ENCODE data around the gene GPR139.

The GPR139 gene

DNA sequence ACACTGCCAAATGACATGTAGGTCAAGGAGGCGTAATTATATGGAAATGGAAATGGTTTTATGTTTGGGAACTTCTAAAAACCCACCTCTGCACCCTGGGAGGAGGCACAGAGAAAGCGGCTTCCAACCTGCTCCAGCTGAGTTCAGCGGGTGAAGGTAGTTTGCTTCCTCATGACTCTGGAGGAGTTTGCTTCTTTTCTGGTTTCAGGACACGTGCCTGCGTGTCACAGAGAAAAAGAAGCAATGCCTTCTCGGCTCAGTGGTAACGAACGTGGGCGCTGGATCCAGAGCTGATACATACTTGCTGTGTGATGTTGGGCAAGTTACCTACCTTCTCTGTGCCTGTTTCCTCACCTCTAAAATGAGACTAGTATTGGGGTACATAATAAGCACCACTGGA is 22.1 kb downstream of the GPR139 start:
- DNase-seq, result no peak

DNA sequence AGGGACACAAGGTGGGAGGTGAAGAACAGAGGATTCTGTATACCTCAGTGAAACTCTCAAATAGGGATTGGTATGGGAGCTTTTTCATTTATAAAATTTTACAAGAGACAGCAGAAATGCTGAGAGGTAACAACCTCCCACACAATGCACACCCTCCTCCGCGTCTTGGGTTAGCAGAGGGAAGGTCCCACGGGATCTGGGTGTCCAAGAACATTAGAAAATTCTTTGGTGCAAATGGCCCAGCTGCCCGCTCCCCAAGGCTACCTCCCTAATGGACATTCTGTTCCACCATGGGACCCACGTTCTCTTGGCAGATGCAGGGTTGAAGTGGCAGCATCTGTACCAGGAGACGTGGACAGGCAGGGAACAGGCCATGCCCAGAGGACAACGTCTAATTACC is 22.5 kb downstream of the GPR139 start:
- no peak for DNase-seq

- no peak for DNase-seq
Observed at GRCh38 chr16:20049831-20050230, 23.9 kb downstream of the GPR139 start.

DNA sequence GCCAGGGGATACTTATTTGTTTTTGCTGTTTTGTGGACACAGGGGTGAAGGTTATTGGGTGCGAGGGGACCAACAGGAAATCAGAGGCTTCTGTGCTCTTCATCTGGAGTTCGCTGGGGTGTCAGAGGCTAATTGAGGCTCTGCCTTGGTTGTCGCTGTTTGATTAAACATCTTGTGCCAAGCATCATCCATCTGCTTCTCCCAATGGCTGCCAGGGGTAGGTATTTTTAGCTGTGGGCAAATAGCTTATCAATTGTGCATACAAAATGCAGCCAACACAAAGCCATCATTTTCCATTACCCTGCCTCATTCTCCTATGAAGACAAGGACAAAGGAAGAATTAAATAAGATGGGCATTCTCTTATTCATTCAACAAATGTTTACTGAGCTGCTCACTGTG is 27.8 kb downstream of the GPR139 start:
- DNase-seq, result no peak

GRCh38 chr16:20042848-20043247 is 30.8 kb downstream of the GPR139 start:
- no peak for DNase-seq

GRCh38 chr16:20041924-20042596 is 31.6 kb downstream of the GPR139 start:
- DNase-seq, result no peak

- DNase-seq, result no peak
Observed at GRCh38 chr16:20040011-20040410, 33.7 kb downstream of the GPR139 start.

DNA sequence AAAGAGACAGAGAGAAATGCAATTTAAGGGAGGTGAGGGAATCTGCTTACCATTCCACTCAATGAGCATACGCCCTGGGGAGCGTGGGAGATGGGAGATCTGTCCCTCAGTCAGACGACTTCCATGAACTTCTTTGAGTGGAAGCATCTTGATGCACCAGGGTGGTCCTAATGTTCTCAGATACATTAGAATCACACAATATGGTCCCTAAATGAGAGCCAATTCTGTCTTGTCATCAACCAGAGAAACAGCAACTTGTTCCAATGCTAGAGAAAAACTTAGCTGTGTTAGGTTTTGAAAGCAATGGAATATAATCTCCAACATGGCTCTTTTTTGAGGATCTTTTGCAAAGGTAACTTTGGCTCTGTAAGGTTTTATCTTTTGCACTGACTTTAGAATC is 44.1 kb downstream of the GPR139 start:
- DNase-seq, result no peak

GRCh38 chr16:20026361-20027072 is 47.2 kb downstream of the GPR139 start:
- DNase-seq, result no peak

DNA sequence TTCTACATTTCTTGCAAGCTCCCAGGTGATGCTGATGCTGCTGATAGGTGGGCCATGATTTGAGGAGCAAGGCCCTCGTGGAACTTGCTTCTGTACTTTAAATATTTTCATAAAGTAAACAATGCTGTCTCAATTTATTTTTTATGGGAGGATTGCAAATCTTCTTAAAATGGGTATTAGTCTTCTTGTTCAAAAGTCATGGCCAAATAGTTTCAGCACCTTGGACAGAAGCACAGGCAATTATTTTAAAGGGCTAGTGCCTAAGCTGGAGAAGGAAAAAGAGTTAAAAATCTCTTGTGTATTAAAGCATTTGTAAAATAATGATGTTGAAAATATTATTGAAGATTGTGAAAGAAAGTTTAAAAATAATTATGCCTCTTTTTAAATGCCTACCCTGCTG is 50.5 kb downstream of the GPR139 start:
- DNase-seq, result no peak

GRCh38 chr16:20020976-20021375 is 52.7 kb downstream of the GPR139 start:
- DNase-seq, result no peak

DNA sequence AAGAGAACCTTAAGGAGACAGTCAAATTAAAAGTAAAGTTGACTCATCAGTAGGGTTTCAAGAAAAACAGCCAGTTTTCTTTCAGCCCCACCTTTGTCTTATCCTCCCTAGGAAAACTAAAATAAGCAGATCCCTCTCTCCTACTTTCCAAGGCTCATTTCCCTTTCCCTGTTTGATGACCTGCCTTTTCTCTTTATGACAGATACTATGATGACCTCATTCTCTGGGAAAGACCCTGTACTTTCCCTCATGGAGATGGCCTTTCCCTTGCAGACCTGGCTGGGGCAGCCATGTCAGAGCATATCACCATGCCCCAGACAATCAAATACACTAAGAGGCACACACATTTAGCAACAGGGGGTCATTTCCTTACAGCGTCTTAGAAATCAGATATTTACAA is 53.6 kb downstream of the GPR139 start:
- DNase-seq, result no peak

DNA sequence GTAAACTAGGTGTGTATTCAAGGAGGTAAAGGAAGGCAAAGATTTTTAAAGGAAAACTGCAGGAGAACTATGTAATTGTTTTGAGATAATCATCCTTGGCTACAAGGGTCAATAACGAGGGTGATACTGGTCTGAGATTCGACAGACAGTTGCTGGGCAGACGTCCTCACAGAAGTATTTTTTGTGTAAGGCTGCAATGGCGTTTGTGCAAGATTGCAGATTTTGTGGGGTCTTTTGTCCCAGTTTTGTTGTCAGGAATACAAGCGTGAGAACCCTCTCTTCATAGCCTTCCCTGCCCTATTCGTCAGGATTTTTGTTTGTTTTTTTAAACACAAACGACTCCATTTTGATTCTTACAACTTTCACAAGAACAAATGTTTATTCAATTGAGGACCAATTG is 57.5 kb downstream of the GPR139 start:
- no peak for DNase-seq

DNA sequence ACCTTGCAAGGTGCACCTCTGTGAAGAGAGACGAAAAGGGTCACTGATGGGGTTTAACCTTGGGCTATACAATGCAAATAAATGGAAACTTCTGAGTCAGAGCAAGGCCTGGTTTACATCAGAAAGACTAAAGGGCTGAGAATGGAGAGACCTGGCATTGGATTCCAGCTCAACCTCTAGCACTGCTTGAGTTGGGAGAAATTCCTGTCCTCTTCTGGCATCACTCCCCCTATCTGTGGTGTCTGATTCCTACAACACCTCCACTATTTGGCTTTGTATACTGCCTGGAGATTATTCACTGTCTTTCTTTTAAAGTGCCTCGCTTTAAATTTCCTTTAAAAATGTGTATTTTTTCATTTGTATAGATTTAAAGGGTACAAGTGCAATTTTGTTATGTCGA is 68.8 kb downstream of the GPR139 start:
- no peak for DNase-seq

- DNase-seq, result no peak
Observed at GRCh38 chr16:20002936-20003335, 70.8 kb downstream of the GPR139 start.

DNA sequence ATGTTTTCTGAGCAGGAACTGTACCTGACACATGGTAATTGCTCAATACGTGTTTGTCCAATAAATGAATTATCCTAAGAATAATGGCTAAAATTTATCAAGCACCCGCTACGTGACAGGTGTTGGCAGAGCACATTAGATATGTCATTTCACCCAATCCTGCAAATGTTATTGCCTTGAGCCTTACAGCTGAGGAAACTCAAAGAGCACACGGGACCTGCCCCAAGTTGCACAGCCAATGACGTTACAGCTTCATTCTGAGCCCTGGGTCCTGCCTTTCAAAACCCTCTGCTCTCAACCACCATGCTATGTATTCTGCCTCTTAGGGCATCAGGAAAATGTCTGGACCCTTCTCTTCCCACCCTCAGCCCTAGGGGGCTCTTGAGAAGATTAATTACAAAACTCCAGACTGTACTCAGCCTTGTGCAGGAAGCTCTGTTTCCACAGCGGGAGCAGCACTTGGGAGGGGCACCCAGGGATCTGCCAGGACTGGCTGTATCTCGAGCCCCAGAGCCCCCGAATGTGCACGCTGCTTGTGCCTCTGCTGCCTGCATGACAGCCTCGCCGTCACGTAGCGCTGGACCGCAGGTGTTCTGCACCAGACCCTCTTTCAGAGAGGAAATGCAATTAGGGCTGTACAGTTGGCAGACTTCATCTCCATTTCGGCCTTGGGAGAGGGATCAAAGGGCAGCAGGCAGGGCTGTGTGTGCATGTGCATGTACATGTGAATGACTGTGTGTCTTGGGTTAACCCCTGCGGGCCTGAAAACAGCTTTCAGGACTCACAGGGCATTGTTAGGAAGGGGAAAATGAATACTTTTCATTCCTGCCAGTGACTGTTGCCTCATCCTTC is 71.6 kb downstream of the GPR139 start:
- DNase-seq, result no peak

DNA sequence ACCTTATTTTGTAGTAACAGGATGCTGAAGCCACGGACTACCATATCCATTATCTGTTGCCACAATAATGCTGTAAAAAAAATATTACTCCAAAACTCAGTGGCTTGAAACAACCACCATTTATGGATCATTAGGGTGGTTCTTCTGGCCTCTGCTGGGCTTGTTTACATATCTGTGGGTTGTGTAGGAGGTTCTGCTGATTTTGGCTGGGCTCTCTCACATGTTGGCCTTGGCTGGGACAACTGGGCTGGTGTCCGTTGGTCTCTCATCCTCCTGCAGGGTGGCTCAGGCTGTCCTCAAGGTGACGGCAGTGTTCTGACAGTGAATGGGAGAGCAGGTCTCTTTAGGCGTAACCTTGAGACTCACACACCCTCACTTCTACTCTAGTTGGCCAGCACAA is 76.0 kb downstream of the GPR139 start:
- no peak for DNase-seq

- no peak for DNase-seq
Observed at GRCh38 chr16:19997264-19997663, 76.4 kb downstream of the GPR139 start.

DNA sequence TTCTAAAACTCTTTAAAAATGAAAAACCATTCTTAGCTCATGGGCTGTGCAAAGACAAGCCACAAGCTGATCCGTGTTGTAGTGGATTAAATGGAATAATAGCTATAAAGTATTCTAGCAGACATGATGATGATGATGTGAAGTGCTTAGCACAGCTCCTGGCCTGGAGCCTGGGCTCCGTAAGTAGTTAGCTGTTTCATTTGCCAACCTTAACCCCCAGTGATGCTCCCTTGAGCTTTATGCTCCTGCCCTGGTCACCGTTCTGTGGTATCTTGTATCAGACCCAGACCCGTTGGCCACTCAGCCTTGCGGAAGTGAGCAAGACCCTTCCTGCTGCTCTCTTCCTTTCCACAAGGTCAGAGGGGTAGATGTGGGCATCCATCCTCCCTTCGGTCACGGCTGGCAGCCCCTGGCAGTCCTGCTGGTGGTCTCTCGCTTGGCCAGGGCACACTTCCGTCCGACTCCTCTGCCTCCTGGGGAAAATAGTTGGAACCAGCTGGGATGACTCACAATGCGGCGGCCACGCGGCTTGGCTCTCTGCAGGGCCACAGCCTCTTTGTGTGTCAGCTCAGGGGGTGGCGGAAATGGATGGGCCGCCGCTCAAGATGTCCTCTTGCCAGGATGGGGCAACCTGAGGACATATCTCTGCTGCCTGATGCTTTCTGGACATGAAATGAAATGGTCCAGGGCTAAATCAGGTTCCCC is 79.1 kb downstream of the GPR139 start:
- no peak for DNase-seq

DNA sequence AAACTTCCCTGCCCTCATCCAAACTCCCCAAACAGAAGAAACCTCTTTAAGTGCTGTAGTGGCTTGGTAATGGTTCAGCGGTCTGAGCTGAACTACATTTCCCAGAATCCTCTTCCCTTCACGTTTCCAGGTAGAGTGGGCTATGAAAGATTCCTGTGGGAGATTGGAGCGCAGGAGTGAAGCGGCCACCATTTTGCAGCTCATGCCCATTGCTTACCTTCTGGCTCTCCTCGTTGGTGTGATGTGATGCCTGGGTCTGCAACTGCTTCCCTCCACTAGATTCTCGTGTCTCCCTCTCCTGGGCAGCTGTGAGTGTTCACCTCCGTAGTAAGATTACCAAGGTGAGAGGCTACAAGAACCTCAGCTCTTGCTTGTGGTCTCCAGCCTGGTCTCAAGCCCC is 82.1 kb downstream of the GPR139 start:
- DNase-seq, result no peak

GRCh38 chr16:19984135-19984534 is 89.6 kb downstream of the GPR139 start:
- no peak for DNase-seq

Data from GF-D8 (cell line).